Astrocyte of the cerebellum (primary cell): ENCODE data around the gene MPV17L2.

Experiments
- DNase-seq: peaks from one replicate; pipeline ENCODE4 v3.0.0-alpha.2; 2011; ENCODE audit warnings: low read depth
- H3K4me3 ChIP-seq: 2 replicates; pipeline ENCODE4 v1.5.1; 2011; ENCODE audit warnings: mild to moderate bottlenecking, low read depth, low read length, moderate library complexity
- CTCF ChIP-seq: IDR thresholded peaks from 2 replicates; pipeline ENCODE4 v1.5.1; 2012; ENCODE audit warnings: low read length, low read depth, moderate library complexity, mild to moderate bottlenecking; ENCODE audit errors: missing control alignments
- in situ Hi-C: cut with HindIII; loops from 2 replicates; pipeline ENCODE4 v1.10.0; 2017; ENCODE audit warnings: low sequenced_read_pairs

The MPV17L2 gene

GRCh38 chr19:18196511-18196845, 3.5 kb downstream of the MPV17L2 start:
- in situ Hi-C loops = no loop called here
- no peak overlapping the region for H3K4me3 ChIP-seq
- TF ChIP-seq CTCF = no peak
- DNase-seq = no peak

GRCh38 chr19:18197306-18197705, 4.3 kb downstream of the MPV17L2 start:
- H3K4me3 ChIP-seq = no peak overlapping the region
- DNase-seq = no peak
- in situ Hi-C loops = no loop called here
- no peak for TF ChIP-seq CTCF

- in situ Hi-C loops = no loop called here
- DNase-seq = no peak
- TF ChIP-seq CTCF = no peak
- no peak overlapping the region for H3K4me3 ChIP-seq
Measured at GRCh38 chr19:18197941-18198340, 4.9 kb downstream of the MPV17L2 start.

- in situ Hi-C loops = no loop called here
- no peak for DNase-seq
- H3K4me3 ChIP-seq = no peak overlapping the region
- no peak for TF ChIP-seq CTCF
Measured at GRCh38 chr19:18198374-18198773, 5.4 kb downstream of the MPV17L2 start.

GRCh38 chr19:18202397-18202777, 9.4 kb downstream of the MPV17L2 start:
- DNase-seq = no peak
- H3K4me3 ChIP-seq = no peak overlapping the region
- no peak for TF ChIP-seq CTCF
- in situ Hi-C loops = no loop called here

- peak; percentile 21 for TF ChIP-seq CTCF
- peak overlapping the region; percentile 71 for H3K4me3 ChIP-seq
- in situ Hi-C loops = no loop called here
- no peak for DNase-seq
Measured at GRCh38 chr19:18202778-18203407, 9.9 kb downstream of the MPV17L2 start.
